Transverse colon (tissue), 3 donors: ENCODE data around the gene DRC7.

Source experiments
- CTCF ChIP-seq, 5 experiments: fragments of 200-600 bp in 3 of 5; fragments of 450-650 bp in 2 of 5; sonication (generic) in 3 of 5; IDR thresholded peaks; 1 replicate in 2 of 5; 2 replicates in 3 of 5; pipeline ENCODE4 v1.5.1; 2016 to 2017; ENCODE audit warnings: antibody characterized with exemption in 5 of 5, inconsistent platforms in 3 of 5, mild to moderate bottlenecking in 2 of 5, moderate library complexity in 1 of 5
- EP300 ChIP-seq: sonication (generic); formaldehyde crosslinking; IDR thresholded peaks from one replicate; pipeline ENCODE4 v1.6.1; 2017; ENCODE audit warnings: antibody characterized with exemption, low read depth
- POLR2A ChIP-seq: fragments of 450-650 bp; IDR thresholded peaks from one replicate; pipeline ENCODE4 v1.6.1; 2016; ENCODE audit warnings: antibody characterized with exemption, mild to moderate bottlenecking, moderate library complexity

DNA sequence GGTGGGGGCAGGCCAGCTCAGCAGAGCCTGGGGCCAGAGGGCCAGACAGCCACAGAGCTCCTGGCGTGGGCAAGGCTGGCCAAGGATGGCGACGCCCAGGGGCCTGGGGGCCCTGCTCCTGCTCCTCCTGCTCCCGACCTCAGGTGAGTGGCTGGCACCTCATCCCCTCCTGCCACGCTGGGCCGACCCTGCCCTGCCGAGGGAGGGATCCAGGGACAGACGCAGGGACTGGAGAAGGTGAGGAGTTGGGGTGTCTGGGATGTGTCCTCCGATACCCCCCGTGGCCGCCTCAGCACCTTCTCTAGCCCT lies 26.4 kb upstream of the DRC7 start, which contains the start of gene ADGRG3:
- TF ChIP-seq EP300 = no peak
- TF ChIP-seq CTCF (IDR thresholded peaks at IDR 0.05) = no peak
- TF ChIP-seq POLR2A = no peak
